GM12878 (cell line): ENCODE data around the gene DDRGK1. TPM values are rescaled to one million over a fixed set of nuclear protein-coding genes. Genes with fewer than 3 reads are reported as not detected.

ENCODE experiments used
- ATAC-seq: fragments of 200-7000 bp; cut with Tn5 transposase; 3 replicates; pipeline ENCODE4 v1.9.1; 2020; ENCODE audit warnings: mild to moderate bottlenecking, moderate library complexity
- BruUV-seq: library from RNA; stranded (reverse); fragments of 400-500 nt; replicated peaks from 2 replicates; lab custom pipeline; 2021; lab: Mats Ljungman, UMichigan
- CTCF ChIA-PET: fragments of 300-600 bp; sonication (Branson Sonifier 250); formaldehyde crosslinking; extraction: SDS; loops from one replicate; lab custom pipeline; 2021; ENCODE audit warnings: inconsistent platforms; lab: Yijun Ruan, JAX
- POLR2A ChIA-PET: fragments of 350-600 bp; formaldehyde crosslinking; extraction: SDS; loops from one replicate; lab custom pipeline; 2021; ENCODE audit warnings: inconsistent platforms; lab: Charles Lee
- RAD21 ChIA-PET: fragments of 300-600 bp; sonication (Branson Sonifier 250); formaldehyde crosslinking; loops from one replicate; lab custom pipeline; 2023; ENCODE audit warnings: antibody characterized with exemption; ENCODE audit not compliant: unreplicated experiment; lab: Charles Lee
- SMC1A ChIA-PET: fragments of 300-600 bp; sonication (Branson Sonifier 250); formaldehyde crosslinking; loops from one replicate; lab custom pipeline; 2023; ENCODE audit not compliant: unreplicated experiment, uncharacterized antibody; lab: Charles Lee
- DNase-seq: peaks from one replicate; pipeline ENCODE4 v3.0.0-alpha.2; 2011; ENCODE audit warnings: low read depth, low spot score
- FAIRE-seq: peaks from 3 replicates; lab custom pipeline; 2011; peaks lifted over from hg19 to GRCh38; lab: Jason Lieb, UNC
- H2AFZ ChIP-seq: 2 replicates; pipeline ENCODE4 v1.6.0; 2011; ENCODE audit warnings: low read depth, low read length, control low read depth; ENCODE audit not compliant: control insufficient read depth
- H3K27ac ChIP-seq: 2 replicates; pipeline ENCODE4 v1.5.1; 2011; ENCODE audit warnings: control low read depth; ENCODE audit not compliant: control insufficient read depth, insufficient read depth
- H3K27me3 ChIP-seq, 2 experiments: replicated peaks in 1 of 2; 2 replicates each; pipeline versions ENCODE4 v1.6.0 to v1.6.1; 2011; ENCODE audit warnings: low read length in 1 of 2; ENCODE audit not compliant: control insufficient read depth in 2 of 2, insufficient read depth in 2 of 2
- H3K36me3 ChIP-seq, 2 experiments: 2 replicates each; pipeline ENCODE4 v1.5.1; 2011; ENCODE audit warnings: low read length in 1 of 2; ENCODE audit not compliant: control insufficient read depth in 2 of 2, insufficient read depth in 2 of 2
- H3K4me1 ChIP-seq: 2 replicates; pipeline ENCODE4 v1.6.1; 2011; ENCODE audit warnings: mild to moderate bottlenecking, low read length, moderate library complexity, mixed read lengths; ENCODE audit not compliant: control insufficient read depth, insufficient read depth
- H3K4me2 ChIP-seq: 2 replicates; pipeline ENCODE4 v1.6.0; 2011; ENCODE audit warnings: control low read depth; ENCODE audit not compliant: control insufficient read depth, insufficient read depth
- H3K4me3 ChIP-seq: fragments of 200-600 bp; sonication (generic); 2 replicates; pipeline ENCODE4 v1.5.1; 2016
- H3K79me2 ChIP-seq: 2 replicates; pipeline ENCODE4 v1.6.0; 2011; ENCODE audit warnings: low read length; ENCODE audit not compliant: control insufficient read depth, insufficient read depth
- H3K9ac ChIP-seq: 2 replicates; pipeline ENCODE4 v1.8.0; 2011; ENCODE audit warnings: low read length, control low read depth, mixed read lengths; ENCODE audit not compliant: control insufficient read depth, insufficient read depth
- H3K9me3 ChIP-seq: replicated peaks from 3 replicates; pipeline ENCODE4 v1.5.1; 2011; ENCODE audit warnings: mild to moderate bottlenecking, low read length; ENCODE audit not compliant: control insufficient read depth, insufficient read depth
- H4K20me1 ChIP-seq: 2 replicates; pipeline ENCODE4 v1.6.0; 2011; ENCODE audit not compliant: control insufficient read depth, insufficient read depth
- MXI1 ChIP-seq: fragments of 150-350 bp; IDR thresholded peaks from 2 replicates; pipeline ENCODE4 v1.6.1; 2011; ENCODE audit warnings: low read depth, mild to moderate bottlenecking, inconsistent platforms, low read length, improper control_type of control experiment
- ZNF384 ChIP-seq: IDR thresholded peaks from 2 replicates; pipeline ENCODE4 v1.6.1; 2012; ENCODE audit warnings: low read depth, mild to moderate bottlenecking, low read length, improper control_type of control experiment, borderline replicate concordance
- WGBS: methylation state at CpG from one replicate; pipeline ENCODE4 v1.1.6; 2016; ENCODE audit warnings: low lambda C conversion rate; ENCODE audit not compliant: insufficient replicate concordance, insufficient coverage; ENCODE audit errors: missing lambda C conversion rate; 5-methylcytosine and 5-hydroxymethylcytosine counted together
- in situ Hi-C: fragments of 300-500 bp; cut with MboI; formaldehyde crosslinking; loops from 9 replicates; pipeline ENCODE4 v1.14.3; 2018; ENCODE audit warnings: mixed read lengths
- intact Hi-C: fragments of 100-400 bp; cut with micrococcal nuclease; formaldehyde crosslinking; loops from one replicate; pipeline ENCODE4 v1.14.2; 2022; ENCODE audit not compliant: unreplicated experiment
- polyA plus RNA-seq, 11 experiments: library from polyadenylated mRNA; depleted of rRNA in 4 of 11; unstranded in 6 of 11; stranded (reverse) in 5 of 11; fragments of >200 nt; fragmentation: Nextera tagmentation in 4 of 11; fragmentation: Illumina TruSeq in 1 of 11; extraction: Ambion mirVana in 4 of 11; extraction: Trizol in 1 of 11; gene quantifications; 1 replicate in 1 of 11; 2 replicates in 10 of 11; pipeline versions ENCODE4 v1.2.1 to v1.2.3, GENCODE V29; 2011 to 2016; ENCODE audit warnings: inconsistent platforms in 2 of 11, missing spikeins in 2 of 11, low read depth in 1 of 11
- total RNA-seq, 4 experiments: library from RNA; depleted of rRNA in 3 of 4; stranded (reverse); fragments of >200 nt in 3 of 4; fragmentation: Illumina TruSeq in 1 of 4; extraction: Trizol in 1 of 4; gene quantifications; 2 replicates each; pipeline versions ENCODE4 v1.2.1 to v1.2.3, GENCODE V29; 2013 to 2021
- TF ChIP-seq, protein P1 (sequence below): IDR thresholded peaks from 2 replicates; pipeline ENCODE4 v1.6.1; 2012; ENCODE audit warnings: mild to moderate bottlenecking, low read depth, low read length

Gene DDRGK1
- total and polyA plus RNA-seq, 10 of the 15 experiments (the other 5 are each of a cell fraction or from before 2014, with no cell fraction given) = 4.0 to 55.2 (median 39.7) TPM

DNA sequence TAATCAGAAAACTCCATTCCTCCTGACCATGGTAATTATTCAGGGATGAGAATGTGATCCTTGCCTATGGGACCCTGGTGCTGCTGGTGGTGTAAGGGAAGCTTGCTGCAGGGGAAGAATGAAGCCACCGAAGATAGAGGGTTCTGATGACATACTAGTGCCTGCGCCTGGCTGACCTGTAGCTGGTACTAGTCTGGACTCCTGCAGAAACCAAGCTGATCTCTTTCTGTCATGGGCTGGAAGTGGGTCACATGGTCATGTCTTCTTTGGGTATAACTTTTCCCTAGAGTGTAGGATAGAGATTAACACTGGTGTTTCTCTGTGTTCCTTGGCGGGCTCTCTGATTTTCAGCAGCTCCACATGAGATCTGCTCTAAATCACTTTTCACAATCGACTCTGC is 43.2 kb upstream of the DDRGK1 start:
- in situ Hi-C loops (no loop called here), intact Hi-C loops (no loop called here)
- Histone ChIP-seq H3K9me3 (no peaks in the 10 kb centered on the region), H3K4me3 (no peak overlapping the region), H4K20me1 (no peaks in the 10 kb centered on the region), H3K27me3 (peaks cover 4 to 9% of the 10 kb centered on the region in 2 experiments; a peak in 3 of 4 replicates), H3K27ac (no peak overlapping the region), H3K36me3 (no peaks in the 10 kb centered on the region), H3K4me2 (no peak overlapping the region), H3K4me1 (no peaks in the 10 kb centered on the region; the same call in none of the 2 replicates), H3K79me2 (no peaks in the 10 kb centered on the region), H3K9ac (no peak overlapping the region), H2AFZ (no peak overlapping the region)
- TF ChIP-seq, protein P1, sequence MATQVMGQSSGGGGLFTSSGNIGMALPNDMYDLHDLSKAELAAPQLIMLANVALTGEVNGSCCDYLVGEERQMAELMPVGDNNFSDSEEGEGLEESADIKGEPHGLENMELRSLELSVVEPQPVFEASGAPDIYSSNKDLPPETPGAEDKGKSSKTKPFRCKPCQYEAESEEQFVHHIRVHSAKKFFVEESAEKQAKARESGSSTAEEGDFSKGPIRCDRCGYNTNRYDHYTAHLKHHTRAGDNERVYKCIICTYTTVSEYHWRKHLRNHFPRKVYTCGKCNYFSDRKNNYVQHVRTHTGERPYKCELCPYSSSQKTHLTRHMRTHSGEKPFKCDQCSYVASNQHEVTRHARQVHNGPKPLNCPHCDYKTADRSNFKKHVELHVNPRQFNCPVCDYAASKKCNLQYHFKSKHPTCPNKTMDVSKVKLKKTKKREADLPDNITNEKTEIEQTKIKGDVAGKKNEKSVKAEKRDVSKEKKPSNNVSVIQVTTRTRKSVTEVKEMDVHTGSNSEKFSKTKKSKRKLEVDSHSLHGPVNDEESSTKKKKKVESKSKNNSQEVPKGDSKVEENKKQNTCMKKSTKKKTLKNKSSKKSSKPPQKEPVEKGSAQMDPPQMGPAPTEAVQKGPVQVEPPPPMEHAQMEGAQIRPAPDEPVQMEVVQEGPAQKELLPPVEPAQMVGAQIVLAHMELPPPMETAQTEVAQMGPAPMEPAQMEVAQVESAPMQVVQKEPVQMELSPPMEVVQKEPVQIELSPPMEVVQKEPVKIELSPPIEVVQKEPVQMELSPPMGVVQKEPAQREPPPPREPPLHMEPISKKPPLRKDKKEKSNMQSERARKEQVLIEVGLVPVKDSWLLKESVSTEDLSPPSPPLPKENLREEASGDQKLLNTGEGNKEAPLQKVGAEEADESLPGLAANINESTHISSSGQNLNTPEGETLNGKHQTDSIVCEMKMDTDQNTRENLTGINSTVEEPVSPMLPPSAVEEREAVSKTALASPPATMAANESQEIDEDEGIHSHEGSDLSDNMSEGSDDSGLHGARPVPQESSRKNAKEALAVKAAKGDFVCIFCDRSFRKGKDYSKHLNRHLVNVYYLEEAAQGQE = no peak
- TF ChIP-seq ZNF384 = no peak
- no peak for TF ChIP-seq MXI1
- ChIA-PET SMC1A (no interaction called here), POLR2A (no interaction called here), CTCF (no interaction called here), RAD21 (interaction anchor here (0.7 kb wide), 1 partner anchor 61 kb away, joined by 3 read pairs; no protein-coding TSS in a partner anchor)
- BruUV-seq = no TSS peak
- ATAC-seq (no peak; the same call in 2 of the 3 replicates), DNase-seq (no peak), FAIRE-seq (no peak)
- WGBS = 55% methylated on average over 4 of the region's 4 CpGs
